Endothelial cell (in vitro differentiated cells): Measurements from ENCODE around the gene ERICH4. TPM values are rescaled to one million over a fixed set of nuclear protein-coding genes. Genes with fewer than 3 reads are reported as not detected.

Experiments
- DNase-seq: peaks from one replicate; pipeline ENCODE4 v3.0.0; 2021; ENCODE audit warnings: low spot score
- H3K27ac Mint-ChIP-seq: one replicate; pipeline ENCODE4 v1.8.0; 2021; ENCODE audit warnings: mixed read lengths, inconsistent platforms; ENCODE audit not compliant: unreplicated experiment
- H3K27me3 Mint-ChIP-seq: one replicate; pipeline ENCODE4 v1.8.0; 2021; ENCODE audit warnings: mild to moderate bottlenecking, moderate library complexity, mixed read lengths, inconsistent platforms; ENCODE audit not compliant: unreplicated experiment
- H3K36me3 Mint-ChIP-seq: one replicate; pipeline ENCODE4 v1.8.0; 2021; ENCODE audit warnings: mild to moderate bottlenecking, low read depth, mixed read lengths, inconsistent platforms; ENCODE audit not compliant: unreplicated experiment
- H3K4me1 Mint-ChIP-seq: one replicate; pipeline ENCODE4 v1.8.0; 2021; ENCODE audit warnings: mild to moderate bottlenecking, mixed read lengths, inconsistent platforms; ENCODE audit not compliant: unreplicated experiment
- H3K4me3 Mint-ChIP-seq: one replicate; pipeline ENCODE4 v1.8.0; 2021; ENCODE audit warnings: mild to moderate bottlenecking, mixed read lengths, inconsistent platforms; ENCODE audit not compliant: unreplicated experiment
- H3K9me3 Mint-ChIP-seq: one replicate; pipeline ENCODE4 v1.8.0; 2021; ENCODE audit warnings: mixed read lengths, inconsistent platforms; ENCODE audit not compliant: unreplicated experiment
- CTCF ChIP-seq: fragments of 200-600 bp; sonication (generic); IDR thresholded peaks from one replicate; pipeline ENCODE4 v1.5.0; 2021; ENCODE audit warnings: antibody characterized with exemption; ENCODE audit not compliant: unreplicated experiment
- total RNA-seq: library from RNA; stranded (reverse); fragmentation: NEBNext Ultra II Directional; extraction: Animal tissue kit (Norgen Biotek cat#: 25700); gene quantifications from one replicate; pipeline ENCODE4 v1.2.1, GENCODE V29; 2021; ENCODE audit not compliant: unreplicated experiment

ERICH4 gene
- total RNA-seq, 1 donor from 2014 or later, result not detected

DNA sequence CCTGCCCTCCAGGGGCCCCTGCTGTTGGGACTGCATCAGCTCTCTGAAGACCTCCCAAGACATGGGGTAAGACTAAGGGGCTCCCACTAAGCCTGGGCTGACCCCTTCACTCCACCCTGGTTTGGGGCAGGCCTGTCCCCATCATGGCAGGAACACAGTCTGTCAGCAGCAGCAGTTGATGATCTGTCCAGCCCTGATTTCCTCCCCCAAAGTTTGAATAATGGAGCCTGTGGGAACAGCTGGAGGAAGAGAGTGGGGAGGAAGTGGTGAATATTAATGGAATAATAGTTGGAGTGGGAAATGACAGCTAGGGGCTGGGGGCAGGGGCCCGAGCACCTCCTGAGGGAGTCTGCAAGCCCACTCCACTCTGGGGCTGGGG is 14.5 kb upstream of the ERICH4 start:
- Mint-ChIP-seq H3K27ac (peak overlapping the region; percentile 19), H3K36me3 (peaks cover 12% of the 10 kb centered on the region), H3K9me3 (no peaks in the 10 kb centered on the region), H3K4me3 (no peak overlapping the region), H3K4me1 (peaks cover 21% of the 10 kb centered on the region), H3K27me3 (peaks cover 8% of the 10 kb centered on the region)
- no peak for DNase-seq
- no peak for TF ChIP-seq CTCF

DNA sequence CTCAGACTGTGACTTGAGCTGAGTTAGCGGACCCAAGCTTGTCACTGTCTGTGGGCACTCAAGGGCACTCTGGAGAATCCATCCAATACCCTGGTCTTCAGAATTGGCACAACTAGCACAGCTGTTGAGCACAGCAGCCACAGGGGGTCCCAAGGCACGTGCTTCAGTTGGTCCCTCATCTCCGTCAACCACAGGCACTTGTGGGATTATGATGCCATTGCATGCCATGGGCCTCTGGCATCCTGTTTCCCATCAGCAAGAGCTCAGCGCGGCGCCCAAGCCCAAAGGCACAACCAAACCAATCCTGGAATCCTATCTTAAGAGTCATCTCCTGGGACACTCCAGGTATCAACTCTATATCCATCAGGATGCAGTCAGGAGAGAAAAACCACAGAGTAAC is 12.0 kb upstream of the ERICH4 start:
- peaks cover 17% of the 10 kb centered on the region for H3K36me3 Mint-ChIP-seq
- H3K9me3 Mint-ChIP-seq, result no peaks in the 10 kb centered on the region
- peaks cover 26% of the 10 kb centered on the region for H3K4me1 Mint-ChIP-seq
- no peak overlapping the region for H3K4me3 Mint-ChIP-seq
- no peak overlapping the region for H3K27ac Mint-ChIP-seq
- no peak for TF ChIP-seq CTCF
- H3K27me3 Mint-ChIP-seq, result peaks cover 9% of the 10 kb centered on the region
- DNase-seq, result no peak

DNA sequence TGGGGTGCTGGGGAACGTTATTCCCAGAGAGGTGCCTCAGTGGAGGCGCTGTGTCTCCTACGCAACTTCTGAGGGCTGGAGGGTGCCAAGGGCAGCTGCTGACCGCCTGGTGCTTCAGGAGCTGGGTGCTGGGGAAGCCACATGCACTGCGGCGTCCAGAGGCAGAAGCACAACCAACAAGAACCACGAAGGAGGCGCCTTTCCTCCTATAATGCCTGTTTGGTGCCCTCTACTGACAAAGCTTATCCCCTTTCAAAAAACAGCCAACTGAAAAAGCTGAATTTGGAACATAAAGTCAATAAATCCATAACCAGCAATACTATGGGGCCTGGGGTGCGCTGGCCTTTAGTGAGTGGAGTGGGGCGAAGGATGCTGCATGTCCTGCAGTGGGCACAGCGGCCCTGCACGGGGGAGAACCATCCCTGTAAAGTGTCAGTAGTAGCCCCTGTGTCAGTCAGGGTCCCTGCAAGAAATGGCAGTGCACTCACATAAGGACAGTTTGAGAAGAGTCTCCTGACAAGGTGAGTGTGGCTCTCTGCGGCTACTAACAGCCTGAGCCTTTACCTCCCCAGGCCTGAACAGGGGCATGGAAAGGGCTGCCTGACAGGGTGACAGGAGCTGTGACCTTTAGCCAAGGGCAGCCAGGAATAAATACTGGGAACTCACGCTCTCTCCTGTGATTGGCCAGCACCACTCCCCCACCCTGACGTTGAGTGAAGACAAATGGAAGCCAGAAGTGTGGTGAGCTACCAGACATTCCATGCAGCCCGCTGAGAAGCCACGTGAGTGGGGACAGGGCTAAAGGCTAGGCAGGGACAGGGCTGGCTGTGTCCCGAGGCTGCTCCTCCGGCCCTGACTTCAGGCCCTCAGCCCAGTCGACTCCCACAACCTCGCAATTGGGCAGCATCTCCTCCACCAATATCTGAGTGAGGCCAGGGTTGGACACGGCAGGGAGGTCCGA is 11.2 kb upstream of the ERICH4 start:
- H3K4me1 Mint-ChIP-seq, result peaks cover 26% of the 10 kb centered on the region
- peak overlapping the region; percentile 81 for H3K4me3 Mint-ChIP-seq
- H3K36me3 Mint-ChIP-seq, result peaks cover 17% of the 10 kb centered on the region
- TF ChIP-seq CTCF, result no peak
- no peaks in the 10 kb centered on the region for H3K9me3 Mint-ChIP-seq
- peaks cover 11% of the 10 kb centered on the region for H3K27me3 Mint-ChIP-seq
- no peak for DNase-seq
- peak overlapping the region; percentile 54 for H3K27ac Mint-ChIP-seq

- no peak for DNase-seq
Measured at GRCh38 chr19:41433171-41433570, 9.8 kb upstream of the ERICH4 start.

More at GRCh38 chr19:41433171-41433570, 9.8 kb upstream of the ERICH4 start:
- Mint-ChIP-seq H3K36me3 (peaks cover 20% of the 10 kb centered on the region), H3K27me3 (peaks cover 6% of the 10 kb centered on the region), H3K4me1 (peaks cover 18% of the 10 kb centered on the region), H3K27ac (no peak overlapping the region), H3K4me3 (peak overlapping the region; percentile 21), H3K9me3 (no peaks in the 10 kb centered on the region)
- TF ChIP-seq CTCF, result no peak
